ENCODE results near the gene LONP2.
"Not testable (repeated sequence)": the region's sequence is repeated elsewhere in the genome, so short reads cannot be mapped to it uniquely, and the experiment has no call there.

Gene LONP2

DNA sequence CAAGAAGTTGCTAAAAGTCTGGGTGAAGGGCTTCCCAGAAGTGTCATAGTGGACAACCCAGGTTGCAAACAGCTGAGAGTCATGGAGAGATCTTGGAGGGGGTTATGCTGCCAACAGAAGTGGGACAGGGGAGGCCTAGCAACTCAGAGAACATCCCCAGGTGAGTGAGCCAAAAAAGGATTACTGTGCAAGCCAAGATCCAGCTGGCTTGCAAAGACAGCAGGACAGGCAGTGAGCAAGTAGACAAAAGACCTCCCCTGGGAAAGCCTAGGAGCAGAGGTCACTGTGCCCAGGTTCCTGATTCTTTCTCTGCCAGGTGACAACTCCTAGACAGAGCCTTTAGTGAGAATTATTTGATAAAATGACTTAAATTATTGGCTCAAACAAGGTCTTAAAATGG, 9.5 kb upstream of the LONP2 start:
- in situ Hi-C loops (cut with HindIII; ENCODE audit: low sequenced_read_pairs): no loop called here
- TF ChIP-seq, protein P1, sequence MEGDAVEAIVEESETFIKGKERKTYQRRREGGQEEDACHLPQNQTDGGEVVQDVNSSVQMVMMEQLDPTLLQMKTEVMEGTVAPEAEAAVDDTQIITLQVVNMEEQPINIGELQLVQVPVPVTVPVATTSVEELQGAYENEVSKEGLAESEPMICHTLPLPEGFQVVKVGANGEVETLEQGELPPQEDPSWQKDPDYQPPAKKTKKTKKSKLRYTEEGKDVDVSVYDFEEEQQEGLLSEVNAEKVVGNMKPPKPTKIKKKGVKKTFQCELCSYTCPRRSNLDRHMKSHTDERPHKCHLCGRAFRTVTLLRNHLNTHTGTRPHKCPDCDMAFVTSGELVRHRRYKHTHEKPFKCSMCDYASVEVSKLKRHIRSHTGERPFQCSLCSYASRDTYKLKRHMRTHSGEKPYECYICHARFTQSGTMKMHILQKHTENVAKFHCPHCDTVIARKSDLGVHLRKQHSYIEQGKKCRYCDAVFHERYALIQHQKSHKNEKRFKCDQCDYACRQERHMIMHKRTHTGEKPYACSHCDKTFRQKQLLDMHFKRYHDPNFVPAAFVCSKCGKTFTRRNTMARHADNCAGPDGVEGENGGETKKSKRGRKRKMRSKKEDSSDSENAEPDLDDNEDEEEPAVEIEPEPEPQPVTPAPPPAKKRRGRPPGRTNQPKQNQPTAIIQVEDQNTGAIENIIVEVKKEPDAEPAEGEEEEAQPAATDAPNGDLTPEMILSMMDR (IDR thresholded peaks at IDR 0.05; ENCODE audit: low read depth, low read length): no peak
- DNase-seq (ENCODE audit: low read depth, low spot score): no peak
- H3K4me3 ChIP-seq (ENCODE audit: low read depth, low read length): no peak overlapping the region

DNA sequence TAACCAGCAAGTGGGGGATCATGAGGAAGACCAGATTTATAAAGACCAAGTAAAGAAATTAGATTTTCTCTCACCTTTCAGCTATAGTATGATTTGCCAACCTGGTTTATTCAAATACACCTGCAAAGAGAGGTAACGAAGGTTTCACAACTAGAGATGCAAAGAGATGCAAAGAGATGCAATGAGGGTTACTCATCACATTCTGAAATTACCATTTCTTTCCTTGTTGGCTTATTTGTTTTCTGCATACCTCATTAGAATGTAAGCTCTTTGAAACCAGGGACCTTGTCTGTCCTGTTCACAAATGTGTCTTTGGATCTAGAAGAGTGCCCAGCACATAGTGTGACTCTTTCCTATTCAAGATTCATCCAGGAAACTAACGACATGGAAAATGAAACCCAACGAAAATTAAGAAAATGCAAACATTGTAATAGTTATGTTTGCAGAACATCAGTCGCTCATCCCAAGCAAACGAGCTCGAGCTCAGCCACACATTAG, 9.0 kb upstream of the LONP2 start:
- TF ChIP-seq, protein P1 (IDR thresholded peaks at IDR 0.05; ENCODE audit: low read depth, low read length): no peak
- in situ Hi-C loops (cut with HindIII; ENCODE audit: low sequenced_read_pairs): no loop called here
- no peak for DNase-seq (ENCODE audit: low read depth, low spot score)
- no peak overlapping the region for H3K4me3 ChIP-seq (ENCODE audit: low read depth, low read length)

DNA sequence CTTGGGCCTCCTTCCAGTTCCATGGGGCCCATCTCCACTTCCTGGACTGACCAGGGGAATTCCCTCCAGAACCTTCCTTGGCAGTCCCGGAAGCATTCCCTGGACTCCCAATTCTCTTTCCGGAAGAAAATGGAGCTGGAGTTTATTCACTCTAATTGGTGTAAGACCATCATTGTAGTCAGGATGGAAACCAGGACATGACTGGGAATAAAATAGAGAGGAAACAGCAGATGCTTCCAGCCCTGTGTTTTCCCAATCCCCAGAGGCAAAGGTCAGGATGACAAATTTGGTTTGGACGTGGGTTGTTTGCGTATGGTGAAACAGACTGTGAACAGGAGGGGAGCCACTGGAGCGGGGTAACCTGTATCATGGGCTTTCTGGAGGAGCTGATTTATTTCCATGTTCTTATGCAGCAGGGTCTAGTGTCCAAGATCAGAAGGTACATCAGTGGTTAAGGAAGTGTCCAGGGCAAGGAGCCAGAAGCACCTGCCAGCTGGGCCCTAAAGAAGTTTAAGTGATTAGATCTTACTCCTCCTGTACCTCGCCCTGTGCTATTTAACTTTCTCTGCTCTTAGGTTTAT, 8.5 kb upstream of the LONP2 start:
- no peak overlapping the region for H3K4me3 ChIP-seq (ENCODE audit: low read depth, low read length)
- no peak for DNase-seq (ENCODE audit: low read depth, low spot score)
- in situ Hi-C loops (cut with HindIII; ENCODE audit: low sequenced_read_pairs): no loop called here

DNA sequence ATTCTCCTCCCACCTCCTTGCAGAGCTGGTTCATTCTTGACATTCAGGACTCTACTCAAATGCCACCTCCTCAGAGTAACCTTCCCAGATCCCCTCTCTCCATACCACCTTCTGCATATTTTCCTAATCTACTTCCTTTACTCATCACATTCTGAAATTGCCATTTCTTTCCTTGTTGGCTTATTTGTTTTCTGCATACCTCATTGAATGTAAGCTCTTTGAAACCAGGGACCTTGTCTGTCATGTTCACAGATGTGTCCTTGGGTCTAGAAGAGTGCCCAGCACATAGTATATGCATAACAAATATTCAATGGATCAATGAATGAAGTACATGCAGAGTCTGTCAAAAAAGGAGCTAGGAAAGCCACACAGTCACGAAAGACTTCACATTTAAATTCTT, 7.8 kb upstream of the LONP2 start:
- TF ChIP-seq, protein P1 (IDR thresholded peaks at IDR 0.05; ENCODE audit: low read depth, low read length): no peak
- no peak overlapping the region for H3K4me3 ChIP-seq (ENCODE audit: low read depth, low read length)
- in situ Hi-C loops (cut with HindIII; ENCODE audit: low sequenced_read_pairs): no loop called here
- DNase-seq (ENCODE audit: low read depth, low spot score): no peak

More for the DNA sequence above, 8.5 kb upstream of the LONP2 start:
- TF ChIP-seq, protein P1 (IDR thresholded peaks at IDR 0.05; ENCODE audit: low read depth, low read length): no peak

DNA sequence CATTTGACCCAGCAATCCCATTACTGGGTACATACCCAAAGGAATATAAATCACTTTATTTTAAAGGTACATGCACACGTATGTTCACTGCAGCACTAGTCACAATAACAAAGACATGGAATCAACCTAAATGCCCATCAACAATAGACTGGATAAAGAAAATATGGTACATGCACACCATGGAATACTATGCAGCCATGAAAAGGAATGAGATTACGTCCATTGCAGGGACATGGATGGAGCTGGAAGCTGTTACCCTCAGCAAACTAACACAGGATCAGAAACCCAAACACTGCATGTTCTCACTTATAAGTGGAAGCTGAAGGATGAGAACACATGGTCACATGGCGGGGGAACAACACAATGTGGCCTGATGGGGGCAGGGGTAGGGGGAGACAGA, 4.0 kb upstream of the LONP2 start:
- in situ Hi-C loops (cut with HindIII; ENCODE audit: low sequenced_read_pairs); DNase-seq (ENCODE audit: low read depth, low spot score); H3K4me3 ChIP-seq (ENCODE audit: low read depth, low read length): not testable (repeated sequence)

DNA sequence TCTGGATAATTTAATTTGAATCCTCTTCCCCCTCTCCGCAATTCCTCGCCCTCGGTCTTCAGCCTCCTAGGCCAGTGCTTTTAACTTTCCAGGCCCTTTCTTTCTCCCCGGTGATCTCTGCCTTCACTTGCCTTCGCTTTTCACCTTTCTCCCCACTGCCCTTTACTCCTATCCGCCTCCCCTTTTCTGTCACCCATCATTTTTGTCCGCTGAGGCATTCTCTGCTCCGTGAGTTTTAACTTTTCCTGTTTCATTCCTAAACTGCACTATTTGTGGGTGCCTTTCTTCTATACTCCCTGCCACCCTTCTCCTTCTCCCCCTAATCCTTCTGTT, 729 bp downstream of the LONP2 start:
- TF ChIP-seq, protein P1 (IDR thresholded peaks at IDR 0.05; ENCODE audit: low read depth, low read length): no peak
- DNase-seq (ENCODE audit: low read depth, low spot score): no peak
- in situ Hi-C loops (cut with HindIII; ENCODE audit: low sequenced_read_pairs): no loop called here
- peak overlapping the region; percentile 87 for H3K4me3 ChIP-seq (ENCODE audit: low read depth, low read length)

DNA sequence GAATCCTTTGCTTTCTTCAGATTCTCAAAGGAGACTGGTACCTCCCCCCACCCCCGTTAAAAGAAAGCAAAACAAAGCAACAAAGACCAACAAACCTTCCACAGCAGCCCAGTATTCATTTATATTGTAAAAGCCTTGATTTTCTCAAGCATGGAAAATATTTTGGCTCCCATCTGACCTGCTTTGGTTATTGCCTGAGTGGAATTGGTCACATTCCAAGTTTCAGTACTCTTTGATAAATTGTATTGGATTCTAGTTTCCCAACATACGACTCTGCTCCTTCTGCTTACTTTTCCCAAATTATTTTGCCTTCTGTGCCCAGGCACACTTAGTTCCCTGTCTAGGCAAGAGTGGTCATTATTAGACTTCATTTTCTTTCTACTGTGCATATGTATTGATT, 2.0 kb downstream of the LONP2 start:
- in situ Hi-C loops (cut with HindIII; ENCODE audit: low sequenced_read_pairs): no loop called here
- DNase-seq (ENCODE audit: low read depth, low spot score): no peak
- TF ChIP-seq, protein P1 (IDR thresholded peaks at IDR 0.05; ENCODE audit: low read depth, low read length): no peak
- H3K4me3 ChIP-seq (ENCODE audit: low read depth, low read length): no peak overlapping the region
